GM20431 (cell line): ENCODE results near the gene IL11RA.

Experiments
- in situ Hi-C: fragments of 300-500 bp; cut with MseI, MboI; formaldehyde crosslinking; loops from one replicate; pipeline ENCODE4 v1.15.0; 2020; ENCODE audit warnings: low sequenced_read_pairs; ENCODE audit not compliant: unreplicated experiment

Gene IL11RA

DNA sequence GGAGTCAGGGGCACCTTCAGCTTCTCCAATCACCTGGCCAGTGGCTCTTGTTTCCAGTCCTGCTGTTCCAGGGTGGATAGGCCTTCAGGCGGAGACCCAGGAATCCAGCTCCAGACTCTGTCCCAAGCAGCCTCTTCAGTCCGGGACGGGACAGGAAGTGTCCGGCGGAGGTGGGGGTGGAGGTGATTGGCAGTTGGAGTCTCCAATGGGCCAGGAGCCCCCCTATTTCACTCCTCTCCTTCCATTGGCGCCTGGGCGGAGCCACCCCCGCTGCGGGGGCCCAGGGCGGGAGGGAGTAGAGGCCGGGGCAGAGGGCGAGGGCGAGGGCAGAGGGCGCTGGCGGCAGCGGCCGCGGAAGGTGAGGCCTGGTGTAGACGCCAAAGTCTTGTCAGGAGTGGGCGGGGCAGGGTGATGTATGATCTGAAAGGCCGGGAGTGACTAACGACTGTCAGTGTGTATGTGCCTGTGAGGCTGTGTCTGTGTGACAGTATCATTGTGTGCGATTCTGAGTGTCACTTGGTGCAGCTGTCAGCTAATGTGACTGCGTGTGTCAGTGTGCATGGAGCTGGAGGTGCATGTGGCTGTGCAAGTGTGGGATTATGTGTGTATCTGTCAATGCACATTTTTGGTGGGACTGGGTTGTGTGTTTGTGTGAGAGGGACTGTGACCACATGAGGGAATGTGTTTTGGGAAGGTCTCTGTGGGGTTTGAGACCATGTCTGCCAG, at the start of gene IL11RA:
Gene IL11RA, plus strand, starts transcription at position 310 of the 726 bp plus-strand sequence. CDS start 3,033 bp downstream, outside the sequence.
- in situ Hi-C loops = no loop called here

DNA sequence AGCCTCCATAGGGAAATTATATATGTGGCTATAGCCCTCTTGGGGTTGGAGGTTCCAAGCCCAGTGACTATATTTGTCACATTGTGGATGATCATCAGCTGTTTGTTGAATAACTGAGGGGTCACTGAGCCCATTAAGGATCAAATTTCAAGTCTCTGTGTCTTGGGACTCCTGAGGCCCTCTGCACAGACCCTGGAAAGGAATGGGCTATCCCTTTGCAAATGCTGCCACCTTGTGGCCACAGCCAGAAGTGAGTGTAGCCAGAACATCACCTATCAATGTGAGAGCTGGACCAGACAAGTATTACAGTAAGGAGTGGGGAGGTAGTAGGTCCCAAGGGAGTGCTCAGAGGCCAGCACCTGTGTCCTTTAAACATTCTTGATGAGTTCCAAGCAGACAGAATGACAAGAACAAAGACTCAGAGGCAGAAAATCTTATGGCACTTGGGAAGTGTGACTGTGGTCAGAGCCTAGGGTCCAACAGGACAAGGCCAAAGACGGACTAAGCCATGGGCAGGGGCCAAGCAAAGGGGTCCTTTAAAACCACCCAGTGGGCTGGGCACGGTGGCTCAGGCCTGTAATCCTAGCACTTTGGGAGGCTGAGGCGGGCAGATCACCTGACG, 48.3 kb upstream of the IL11RA start:
- in situ Hi-C loops = loop anchor here (10.0 kb wide), 1 partner anchor 189 kb away; no protein-coding TSS in a partner anchor

DNA sequence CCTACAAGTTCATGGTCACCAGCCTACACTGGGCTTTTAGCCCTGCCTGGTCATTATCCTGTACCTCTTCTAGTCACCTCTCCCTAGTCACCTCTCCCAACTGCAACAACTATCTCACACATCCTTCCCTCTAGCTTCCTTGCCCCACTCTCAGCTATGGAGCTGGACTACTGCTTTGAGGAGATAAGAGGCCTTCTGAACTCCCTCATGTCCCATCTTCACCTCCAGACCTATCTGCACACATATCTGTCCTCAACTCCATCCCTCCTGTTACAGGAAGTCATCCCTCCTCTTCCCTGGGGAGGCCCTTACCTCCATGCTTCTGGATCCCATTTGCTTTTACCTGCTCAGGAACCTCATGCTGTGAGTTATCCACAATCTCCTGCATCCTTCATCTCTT, 45.8 kb upstream of the IL11RA start:
- in situ Hi-C loops = loop anchor here (10.0 kb wide), 1 partner anchor 191 kb away; no protein-coding TSS in a partner anchor

DNA sequence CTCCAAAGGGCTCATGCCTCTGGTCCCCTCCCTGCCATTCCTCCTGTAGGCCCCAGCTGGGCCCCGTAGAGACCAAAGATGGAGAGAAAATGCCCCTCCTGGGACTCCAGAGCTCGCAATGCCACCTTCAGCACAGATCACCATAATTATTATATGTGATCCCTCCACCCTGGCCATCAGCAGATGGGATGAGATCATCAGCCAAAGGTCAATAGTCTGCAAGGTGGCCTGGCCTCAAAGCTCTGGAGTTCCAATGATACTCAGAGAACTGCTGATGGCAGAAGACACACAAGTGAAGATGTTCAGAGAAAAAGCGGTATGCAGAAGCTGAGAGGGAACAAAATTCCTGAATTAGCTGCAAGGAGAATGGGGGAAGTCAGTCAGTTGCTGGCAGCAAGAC, 45.1 kb upstream of the IL11RA start:
- in situ Hi-C loops = loop anchor here (10.0 kb wide), 1 partner anchor 192 kb away; no protein-coding TSS in a partner anchor

DNA sequence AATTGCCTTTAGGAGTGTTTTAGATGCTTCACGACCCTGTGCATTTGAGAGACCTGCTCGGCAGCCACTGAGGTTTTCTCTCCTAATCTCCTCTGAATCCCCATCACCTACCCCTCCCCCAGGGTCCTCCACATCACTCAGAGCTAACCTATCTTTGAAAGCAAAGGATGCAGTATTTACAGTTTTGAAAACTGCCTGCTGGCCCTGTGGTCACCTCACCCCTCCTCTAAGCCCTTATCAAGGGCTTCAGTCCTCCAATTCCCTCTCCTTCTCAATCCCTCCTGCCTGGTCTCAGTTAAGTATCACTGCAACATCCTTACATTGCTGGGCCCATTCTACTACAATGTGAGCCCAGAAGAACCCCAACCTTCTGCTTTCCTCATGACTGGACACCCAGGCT, 44.7 kb upstream of the IL11RA start:
- in situ Hi-C loops = loop anchor here (10.0 kb wide), 1 partner anchor 193 kb away; no protein-coding TSS in a partner anchor

DNA sequence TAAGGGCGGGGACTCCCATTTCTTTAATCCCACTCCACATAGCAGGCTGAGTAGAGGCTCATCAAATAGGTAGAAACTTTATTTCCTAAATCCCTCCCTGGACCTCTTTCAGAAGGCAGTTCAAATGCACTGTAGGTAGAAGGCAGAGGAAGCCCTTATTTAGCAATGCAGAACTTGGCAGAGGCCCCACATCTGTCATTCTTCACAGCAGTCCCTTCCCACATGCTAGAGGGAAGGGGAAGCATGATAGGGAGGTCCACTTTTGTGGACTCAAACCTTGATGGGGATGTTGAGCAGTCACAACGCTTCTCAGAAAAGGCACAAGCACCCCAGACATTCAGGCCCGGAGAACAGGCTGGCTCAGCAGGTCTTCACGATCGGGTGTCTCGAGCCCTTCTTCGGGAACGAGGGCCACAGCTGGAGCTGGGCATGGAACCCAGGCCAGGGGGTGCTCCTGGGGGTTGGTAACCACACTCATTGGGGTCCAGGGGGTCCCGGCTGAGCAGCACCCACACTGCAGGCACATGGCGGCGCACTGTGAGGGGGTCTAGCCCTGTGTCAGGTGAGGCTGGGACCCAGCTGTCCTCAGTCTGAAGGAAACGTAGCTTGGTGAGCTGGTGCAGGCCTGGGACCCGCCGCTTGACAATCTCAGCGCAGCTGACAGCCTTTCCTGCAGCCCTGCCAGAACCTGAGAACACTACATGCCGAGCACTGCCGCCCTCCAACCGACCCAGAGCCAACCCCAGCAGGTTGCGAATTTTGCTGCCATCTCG, 41.4 kb upstream of the IL11RA start:
- in situ Hi-C loops = no loop called here

DNA sequence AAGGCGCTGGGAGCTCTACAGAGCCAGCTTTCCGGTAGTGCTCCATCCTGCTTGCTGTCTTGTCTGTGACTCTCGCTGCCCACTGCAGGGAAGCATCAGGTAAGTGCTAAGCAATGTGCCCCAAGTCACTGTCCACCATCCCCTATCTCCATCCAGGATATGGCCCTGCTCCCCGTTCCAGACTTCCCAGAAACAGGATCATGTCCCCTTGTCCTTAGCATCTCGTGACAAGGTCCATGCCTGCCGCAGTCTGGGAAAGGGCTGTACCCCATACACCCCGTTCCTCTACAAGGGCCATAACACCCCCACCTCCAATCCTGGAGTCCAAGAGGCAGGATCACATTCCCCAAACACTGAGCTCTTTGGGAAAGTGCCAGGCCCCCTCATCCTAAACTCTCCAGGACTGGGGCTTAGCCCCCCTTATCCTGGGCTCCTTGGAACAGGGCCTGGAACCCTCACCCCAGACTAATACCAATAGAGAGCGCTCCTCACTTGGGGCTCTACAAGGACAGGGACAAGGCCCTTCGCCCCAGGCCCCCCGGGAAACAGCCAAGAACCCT, 40.7 kb upstream of the IL11RA start:
- in situ Hi-C loops = no loop called here

DNA sequence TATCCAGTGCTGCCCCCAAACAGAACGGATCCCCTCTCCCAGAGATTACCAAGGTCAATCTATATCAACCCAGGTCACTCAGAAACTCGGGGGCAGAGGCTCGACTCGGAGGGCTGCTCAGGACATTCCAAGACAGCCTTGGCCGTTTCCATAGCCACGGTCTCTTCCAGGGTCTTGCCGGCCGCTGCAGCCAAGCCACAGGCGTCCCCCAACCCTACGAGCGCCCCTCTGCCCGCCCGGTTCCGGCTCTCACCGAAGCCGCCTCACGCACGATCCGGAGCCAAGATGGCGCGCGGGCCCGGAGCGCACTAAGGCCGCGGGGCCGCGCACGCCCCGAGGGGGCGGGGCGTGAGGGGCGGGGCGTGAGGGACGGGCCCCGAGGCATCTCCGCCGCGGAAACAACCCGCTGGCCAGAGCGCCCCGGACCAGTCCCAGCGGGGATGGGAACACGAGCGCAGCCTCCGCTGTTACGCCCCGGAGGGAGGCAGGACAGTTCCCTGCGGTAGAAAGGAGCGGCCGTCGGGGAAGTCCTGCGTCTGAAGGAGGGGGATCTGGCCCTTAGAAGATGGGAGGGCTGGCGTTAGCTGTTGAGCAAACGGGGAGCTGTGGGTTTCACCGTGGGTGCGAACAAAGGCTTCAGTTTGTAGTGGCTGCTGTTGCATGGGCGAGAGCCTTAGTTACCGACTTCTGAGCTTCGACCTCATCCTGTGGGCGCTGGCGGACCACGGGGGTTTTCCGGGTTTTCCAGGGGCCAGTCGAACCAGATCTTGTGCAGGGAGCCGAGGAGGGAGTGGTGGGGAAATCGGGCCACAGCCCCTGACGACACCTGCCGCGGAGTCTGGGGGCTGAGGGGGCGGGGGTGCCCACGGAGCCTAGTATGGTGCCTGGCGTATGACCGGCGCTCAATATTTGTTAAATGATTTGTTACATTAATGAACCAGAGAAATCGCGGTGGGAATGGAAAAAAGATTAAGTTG, 39.9 kb upstream of the IL11RA start, which contains the start of gene RPP25L:
Gene RPP25L, minus strand, starts transcription at position 287 of the 977 bp plus-strand sequence. CDS start 801 bp downstream, outside the sequence.
- in situ Hi-C loops = no loop called here

DNA sequence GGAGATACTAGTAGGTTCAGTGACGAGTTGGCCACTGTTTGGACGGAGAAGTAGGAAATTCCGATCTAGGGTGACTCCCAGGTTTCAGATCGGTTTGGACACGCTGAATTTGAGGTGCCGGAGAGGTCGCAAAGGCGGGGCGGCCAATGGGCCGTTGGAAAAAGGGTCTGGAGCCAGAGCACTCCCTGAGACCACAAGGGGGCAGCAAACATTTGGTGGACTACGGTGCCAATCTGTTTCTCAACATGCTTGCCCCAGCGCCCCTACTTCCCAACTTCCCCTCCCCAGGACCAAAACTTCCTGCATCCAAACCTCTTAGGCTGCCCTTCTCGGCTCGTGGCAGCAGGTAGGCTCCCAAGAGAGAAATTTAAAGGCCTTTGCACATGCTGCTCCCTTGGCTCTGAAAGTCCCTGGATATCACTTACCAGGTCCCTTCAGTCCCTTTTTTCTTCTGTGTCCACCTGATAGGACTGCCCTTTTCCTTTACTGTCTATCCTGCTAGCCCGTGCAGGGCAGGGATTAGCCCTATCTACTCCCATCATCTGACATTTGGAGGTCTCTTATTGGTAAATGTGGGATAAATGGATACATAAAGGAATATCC, 39.1 kb upstream of the IL11RA start:
- in situ Hi-C loops = no loop called here

DNA sequence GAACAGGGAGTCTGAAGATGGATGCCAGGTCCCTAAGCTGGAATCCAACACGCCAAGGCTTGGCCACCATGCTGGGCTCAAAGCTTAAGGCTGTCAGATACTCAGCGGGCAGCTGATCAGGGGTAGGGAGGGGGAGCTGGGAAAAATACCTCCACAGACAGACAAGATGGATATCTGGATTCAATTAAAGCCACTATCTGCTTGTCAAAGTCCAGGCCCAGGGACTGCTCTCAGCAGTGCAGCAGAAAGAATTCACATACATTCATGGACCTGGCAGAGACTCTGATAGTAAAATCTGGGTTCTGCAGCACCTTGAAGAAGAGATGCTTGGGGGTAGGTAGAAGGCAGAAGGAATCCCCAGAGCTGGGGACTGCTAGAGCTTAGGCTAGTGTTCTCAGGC, 36.9 kb upstream of the IL11RA start:
- in situ Hi-C loops = no loop called here

DNA sequence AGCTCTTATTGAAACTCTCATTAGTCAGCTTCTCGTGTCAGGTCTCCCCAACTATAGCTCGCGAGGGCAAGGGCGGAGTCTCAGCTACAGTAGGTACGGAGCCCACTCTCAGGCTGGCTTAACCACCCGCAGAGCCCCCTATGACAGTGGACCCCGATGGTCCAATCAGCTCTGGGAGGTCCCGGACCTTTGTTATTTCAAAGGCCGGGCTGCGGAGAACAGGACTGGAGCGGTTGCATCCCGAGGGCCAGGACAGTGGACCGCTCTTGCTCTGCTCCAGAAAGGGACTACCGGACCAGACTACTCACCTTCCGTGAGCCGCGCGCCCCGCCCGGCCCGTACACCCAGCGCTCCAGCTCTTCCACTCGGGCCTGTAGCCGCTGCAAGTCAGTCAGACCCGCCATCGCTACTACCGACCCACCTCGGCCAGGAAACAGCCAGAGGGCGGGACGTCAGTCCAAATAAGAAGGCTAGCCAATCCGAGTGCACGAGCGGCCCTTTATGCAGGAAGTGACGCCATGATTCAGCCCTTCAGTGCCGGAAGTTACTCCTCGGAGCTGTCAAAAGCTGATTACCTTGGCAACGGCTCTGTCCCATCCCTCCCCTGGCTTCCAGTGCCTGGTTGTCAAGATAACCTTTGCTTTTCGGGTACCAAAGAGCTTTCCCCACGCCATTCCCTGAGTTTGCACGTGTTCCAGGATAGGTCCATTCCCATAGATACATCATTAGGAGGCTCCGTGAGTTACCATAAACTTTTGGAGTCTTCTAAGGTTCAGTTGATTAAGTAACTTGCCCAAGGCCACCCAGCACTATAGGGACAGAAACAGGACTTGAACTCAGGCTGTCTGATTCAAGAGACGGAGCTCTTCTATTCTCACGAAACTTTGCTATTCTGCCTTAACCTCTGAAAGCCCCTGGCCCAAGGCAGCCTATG, 31.7 kb upstream of the IL11RA start, which contains the start of gene DCTN3:
Gene DCTN3, minus strand, starts transcription at position 435 of the 934 bp plus-strand sequence. Its CDS starts 31 bp downstream, at position 404.
- in situ Hi-C loops = no loop called here

DNA sequence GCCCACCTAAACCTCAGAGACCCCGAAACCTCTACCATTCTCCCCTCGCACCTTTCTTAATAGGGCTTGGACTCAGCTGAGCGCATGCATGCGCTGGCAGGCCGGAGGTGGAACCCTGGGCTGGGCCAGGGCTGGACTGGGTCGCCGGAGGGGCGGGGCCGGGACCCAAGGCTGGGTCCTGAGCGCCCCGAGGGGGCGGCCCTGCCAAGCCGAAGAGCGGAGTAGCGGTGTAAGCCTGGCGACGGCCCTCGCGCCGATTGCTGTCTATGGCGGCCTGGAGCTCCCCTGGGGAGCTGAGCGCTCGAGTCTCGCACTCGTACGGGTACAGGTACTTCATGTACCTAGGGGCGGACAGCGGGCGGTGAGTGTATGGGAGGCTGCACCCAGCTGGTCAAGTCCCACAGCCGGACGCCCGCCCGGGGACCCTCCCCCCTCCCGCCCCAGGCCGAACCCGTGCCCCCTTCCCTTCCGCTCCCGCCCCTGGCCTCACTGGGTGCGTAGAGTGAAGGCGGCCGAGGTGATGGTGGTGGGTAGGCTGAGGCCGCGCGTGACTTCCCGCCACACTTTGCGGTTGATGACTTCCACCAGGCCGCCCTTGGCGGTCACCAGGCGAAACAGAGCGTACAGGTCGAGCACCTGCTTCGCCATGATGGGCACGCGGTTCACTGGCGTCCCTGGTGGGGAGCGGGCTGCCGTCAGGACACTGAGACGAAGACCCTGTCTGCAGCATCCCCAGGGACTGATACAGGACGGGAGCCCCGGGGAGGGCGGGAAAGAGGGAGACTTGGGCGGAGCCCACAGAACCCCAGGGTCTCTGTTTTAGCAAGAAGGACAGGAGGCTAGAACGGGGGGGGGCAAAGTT, 28.4 kb upstream of the IL11RA start:
- in situ Hi-C loops = no loop called here

DNA sequence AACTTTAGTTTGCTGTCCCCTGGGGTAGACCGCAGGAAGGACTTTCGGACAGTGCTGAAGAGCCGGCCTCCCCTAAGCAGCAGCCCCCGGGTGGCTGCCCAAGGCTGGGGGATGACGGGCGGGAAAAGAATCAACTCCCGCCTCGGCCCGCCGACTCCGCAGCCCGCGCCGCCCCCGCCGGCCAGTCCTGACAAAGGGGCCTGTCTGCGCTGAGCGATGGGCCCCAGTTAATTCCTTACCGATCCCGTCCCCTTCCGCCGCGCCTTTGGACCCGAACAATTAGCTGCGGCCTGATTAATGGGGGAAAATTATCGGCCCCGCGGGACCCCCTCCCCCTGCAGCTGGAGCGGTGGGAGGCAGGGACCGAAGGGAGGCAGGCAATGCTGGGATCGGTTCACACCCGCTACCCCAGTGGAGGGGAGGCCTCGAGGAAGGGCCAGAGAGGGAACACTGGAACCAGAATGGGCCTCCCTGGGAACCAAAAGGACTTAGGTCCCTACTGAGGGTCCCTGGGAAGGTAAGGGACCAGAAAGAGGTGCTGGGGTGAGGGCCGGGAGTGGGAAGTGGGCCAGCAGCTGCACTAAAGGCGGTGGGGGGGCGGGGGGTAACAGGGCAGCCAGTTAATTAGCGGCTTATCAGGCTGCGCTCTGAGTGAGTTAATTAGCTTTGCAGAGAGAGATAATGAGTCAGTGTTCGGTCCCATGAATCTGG, 27.4 kb upstream of the IL11RA start:
- in situ Hi-C loops = no loop called here

DNA sequence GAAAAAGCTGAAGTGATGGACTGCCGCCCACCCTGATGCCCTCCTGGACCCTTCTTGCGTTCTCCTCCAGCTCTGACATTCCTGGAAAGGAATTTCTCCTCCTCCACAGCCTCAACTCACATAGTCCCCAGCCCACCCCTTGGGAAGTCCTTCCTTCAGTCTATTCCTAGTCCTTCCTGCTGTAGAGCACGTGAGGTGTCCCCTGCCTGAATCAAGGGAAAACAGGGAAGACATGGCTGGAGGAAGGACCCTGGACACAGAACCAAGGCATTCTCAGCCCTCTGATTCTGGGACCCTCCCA, 26.8 kb upstream of the IL11RA start:
- in situ Hi-C loops = no loop called here

DNA sequence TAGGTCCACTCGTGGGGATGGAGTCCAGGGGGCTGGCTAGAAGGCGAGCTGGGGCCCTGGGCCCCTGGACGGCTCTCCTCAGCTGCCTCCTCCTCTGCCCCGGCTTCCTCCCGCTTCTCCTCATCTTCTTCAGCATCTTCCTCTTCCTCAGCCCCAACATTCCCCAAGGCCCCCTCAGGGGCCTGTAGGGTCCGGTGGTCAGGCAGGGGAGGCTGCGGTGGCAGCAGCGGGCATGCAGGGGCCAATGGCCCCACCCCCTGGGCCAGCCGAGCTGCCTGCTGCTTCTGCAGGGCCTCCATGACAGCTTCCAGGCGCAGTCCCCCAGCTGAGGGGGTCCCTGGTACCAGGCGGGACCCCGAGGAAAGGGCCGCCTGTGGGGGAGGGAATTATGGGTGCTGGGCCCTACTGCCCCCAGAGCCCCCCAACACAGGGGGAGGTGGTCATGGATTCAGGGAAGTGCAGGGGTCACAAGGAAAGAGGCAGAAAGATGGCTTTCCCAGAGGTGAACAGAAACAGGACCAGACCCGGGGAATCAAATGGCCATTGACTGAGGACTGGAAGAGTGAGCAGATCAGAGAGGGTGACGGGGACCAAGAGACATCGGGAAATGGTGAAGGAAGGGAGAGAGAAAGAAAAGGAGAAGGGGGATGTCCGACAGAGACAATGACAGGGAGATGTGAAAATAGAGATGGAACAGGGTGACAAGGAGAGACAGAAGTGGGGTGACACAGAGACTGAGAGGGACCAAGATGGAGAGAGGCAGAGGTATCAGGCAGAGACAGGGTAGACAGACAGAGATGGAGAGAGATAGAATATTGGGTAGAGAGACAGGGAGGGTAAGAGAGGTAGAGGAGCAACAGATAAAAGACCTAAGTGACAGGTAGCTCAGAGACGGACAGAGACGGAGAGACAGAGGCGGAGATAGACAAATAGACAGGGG, 24.0 kb upstream of the IL11RA start:
- in situ Hi-C loops = no loop called here
